ENCODE measurements around the gene CAPS2. TPM values are rescaled to one million over a fixed set of nuclear protein-coding genes. Genes with fewer than 3 reads are reported as not detected.

The CAPS2 gene
- total and polyA plus RNA-seq, 2 experiments from 2014 or later: 2.9 to 7.4 TPM

- Mint-ChIP-seq H3K4me3 (no peak overlapping the region), H3K27me3 (ENCODE audit: insufficient read depth, low read depth, poor library complexity) (no peaks in the 10 kb centered on the region), H3K4me1 (no peaks in the 10 kb centered on the region; the same call in 2 of the 3 replicates), H3K27ac (no peak overlapping the region; the same call in 1 of the 2 replicates), H3K9me3 (no peaks in the 10 kb centered on the region), H3K36me3 (ENCODE audit: low read depth) (no peaks in the 10 kb centered on the region)
- Histone ChIP-seq H3K27ac (ENCODE audit: low read depth) (no peak overlapping the region), H3K9me2 (ENCODE audit: insufficient read depth) (peaks cover 9% of the 10 kb centered on the region), H3K4me1 (ENCODE audit: insufficient read depth) (no peaks in the 10 kb centered on the region), H3K27me3 (ENCODE audit: insufficient read depth) (no peaks in the 10 kb centered on the region), H2AFZ (no peak overlapping the region), H4K20me1 (replicated peaks; ENCODE audit: insufficient read depth) (no peaks in the 10 kb centered on the region), H3K4me3 (no peak overlapping the region), H3K79me2 (replicated peaks; ENCODE audit: insufficient read depth) (no peaks in the 10 kb centered on the region), H3K36me3 (ENCODE audit: insufficient read depth) (no peaks in the 10 kb centered on the region), H3K4me2 (no peak overlapping the region), H3F3A (replicated peaks; ENCODE audit: low read depth) (no peaks in the 10 kb centered on the region)
- no peak for ATAC-seq
- TF ChIP-seq, protein P1, sequence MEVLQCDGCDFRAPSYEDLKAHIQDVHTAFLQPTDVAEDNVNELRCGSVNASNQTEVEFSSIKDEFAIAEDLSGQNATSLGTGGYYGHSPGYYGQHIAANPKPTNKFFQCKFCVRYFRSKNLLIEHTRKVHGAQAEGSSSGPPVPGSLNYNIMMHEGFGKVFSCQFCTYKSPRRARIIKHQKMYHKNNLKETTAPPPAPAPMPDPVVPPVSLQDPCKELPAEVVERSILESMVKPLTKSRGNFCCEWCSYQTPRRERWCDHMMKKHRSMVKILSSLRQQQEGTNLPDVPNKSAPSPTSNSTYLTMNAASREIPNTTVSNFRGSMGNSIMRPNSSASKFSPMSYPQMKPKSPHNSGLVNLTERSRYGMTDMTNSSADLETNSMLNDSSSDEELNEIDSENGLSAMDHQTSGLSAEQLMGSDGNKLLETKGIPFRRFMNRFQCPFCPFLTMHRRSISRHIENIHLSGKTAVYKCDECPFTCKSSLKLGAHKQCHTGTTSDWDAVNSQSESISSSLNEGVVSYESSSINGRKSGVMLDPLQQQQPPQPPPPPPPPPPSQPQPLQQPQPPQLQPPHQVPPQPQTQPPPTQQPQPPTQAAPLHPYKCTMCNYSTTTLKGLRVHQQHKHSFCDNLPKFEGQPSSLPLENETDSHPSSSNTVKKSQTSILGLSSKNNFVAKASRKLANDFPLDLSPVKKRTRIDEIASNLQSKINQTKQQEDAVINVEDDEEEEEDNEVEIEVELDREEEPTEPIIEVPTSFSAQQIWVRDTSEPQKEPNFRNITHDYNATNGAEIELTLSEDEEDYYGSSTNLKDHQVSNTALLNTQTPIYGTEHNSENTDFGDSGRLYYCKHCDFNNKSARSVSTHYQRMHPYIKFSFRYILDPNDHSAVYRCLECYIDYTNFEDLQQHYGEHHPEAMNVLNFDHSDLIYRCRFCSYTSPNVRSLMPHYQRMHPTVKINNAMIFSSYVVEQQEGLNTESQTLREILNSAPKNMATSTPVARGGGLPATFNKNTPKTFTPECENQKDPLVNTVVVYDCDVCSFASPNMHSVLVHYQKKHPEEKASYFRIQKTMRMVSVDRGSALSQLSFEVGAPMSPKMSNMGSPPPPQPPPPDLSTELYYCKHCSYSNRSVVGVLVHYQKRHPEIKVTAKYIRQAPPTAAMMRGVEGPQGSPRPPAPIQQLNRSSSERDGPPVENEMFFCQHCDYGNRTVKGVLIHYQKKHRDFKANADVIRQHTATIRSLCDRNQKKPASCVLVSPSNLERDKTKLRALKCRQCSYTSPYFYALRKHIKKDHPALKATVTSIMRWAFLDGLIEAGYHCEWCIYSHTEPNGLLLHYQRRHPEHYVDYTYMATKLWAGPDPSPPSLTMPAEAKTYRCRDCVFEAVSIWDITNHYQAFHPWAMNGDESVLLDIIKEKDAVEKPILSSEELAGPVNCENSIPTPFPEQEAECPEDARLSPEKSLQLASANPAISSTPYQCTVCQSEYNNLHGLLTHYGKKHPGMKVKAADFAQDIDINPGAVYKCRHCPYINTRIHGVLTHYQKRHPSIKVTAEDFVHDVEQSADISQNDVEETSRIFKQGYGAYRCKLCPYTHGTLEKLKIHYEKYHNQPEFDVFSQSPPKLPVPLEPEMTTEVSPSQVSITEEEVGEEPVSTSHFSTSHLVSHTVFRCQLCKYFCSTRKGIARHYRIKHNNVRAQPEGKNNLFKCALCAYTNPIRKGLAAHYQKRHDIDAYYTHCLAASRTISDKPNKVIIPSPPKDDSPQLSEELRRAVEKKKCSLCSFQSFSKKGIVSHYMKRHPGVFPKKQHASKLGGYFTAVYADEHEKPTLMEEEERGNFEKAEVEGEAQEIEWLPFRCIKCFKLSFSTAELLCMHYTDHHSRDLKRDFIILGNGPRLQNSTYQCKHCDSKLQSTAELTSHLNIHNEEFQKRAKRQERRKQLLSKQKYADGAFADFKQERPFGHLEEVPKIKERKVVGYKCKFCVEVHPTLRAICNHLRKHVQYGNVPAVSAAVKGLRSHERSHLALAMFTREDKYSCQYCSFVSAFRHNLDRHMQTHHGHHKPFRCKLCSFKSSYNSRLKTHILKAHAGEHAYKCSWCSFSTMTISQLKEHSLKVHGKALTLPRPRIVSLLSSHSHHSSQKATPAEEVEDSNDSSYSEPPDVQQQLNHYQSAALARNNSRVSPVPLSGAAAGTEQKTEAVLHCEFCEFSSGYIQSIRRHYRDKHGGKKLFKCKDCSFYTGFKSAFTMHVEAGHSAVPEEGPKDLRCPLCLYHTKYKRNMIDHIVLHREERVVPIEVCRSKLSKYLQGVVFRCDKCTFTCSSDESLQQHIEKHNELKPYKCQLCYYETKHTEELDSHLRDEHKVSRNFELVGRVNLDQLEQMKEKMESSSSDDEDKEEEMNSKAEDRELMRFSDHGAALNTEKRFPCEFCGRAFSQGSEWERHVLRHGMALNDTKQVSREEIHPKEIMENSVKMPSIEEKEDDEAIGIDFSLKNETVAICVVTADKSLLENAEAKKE (CRISPR knock-in tag; IDR thresholded peaks at IDR 0.05): no peak
- no peak for TF ChIP-seq STAT1 (IDR thresholded peaks at IDR 0.05; ENCODE audit: unreplicated experiment)
- TF ChIP-seq ETS1 (IDR thresholded peaks at IDR 0.05): no peak
- DNase-seq (ENCODE audit: low spot score): no peak
These were observed 18.8 kb downstream of the CAPS2 start for GRCh38 chr12:75311369-75311768.

GRCh38 chr12:75308279-75308678, 21.8 kb downstream of the CAPS2 start:
- H3K27ac Mint-ChIP-seq: no peak overlapping the region
- peaks cover 9% of the 10 kb centered on the region for H3K9me2 ChIP-seq (ENCODE audit: insufficient read depth)
- H4K20me1 ChIP-seq (replicated peaks; ENCODE audit: insufficient read depth): no peaks in the 10 kb centered on the region
- no peaks in the 10 kb centered on the region for H3K36me3 ChIP-seq (ENCODE audit: insufficient read depth)
- DNase-seq (ENCODE audit: low spot score) (no peak), ATAC-seq (no peak)
- no peak overlapping the region for H3K27ac ChIP-seq (ENCODE audit: low read depth)
- H3K4me1 ChIP-seq (ENCODE audit: insufficient read depth): no peaks in the 10 kb centered on the region
- H3K36me3 Mint-ChIP-seq (ENCODE audit: low read depth): no peaks in the 10 kb centered on the region
- no peaks in the 10 kb centered on the region for H3K27me3 ChIP-seq (ENCODE audit: insufficient read depth)
- no peak overlapping the region for H3K4me2 ChIP-seq
- H3K4me3 Mint-ChIP-seq: no peak overlapping the region
- H3K9me3 Mint-ChIP-seq: no peaks in the 10 kb centered on the region
- H3K27me3 Mint-ChIP-seq (ENCODE audit: insufficient read depth, low read depth, poor library complexity): peaks cover 1% of the 10 kb centered on the region
- no peaks in the 10 kb centered on the region; the same call in 2 of the 3 replicates for H3K4me1 Mint-ChIP-seq
- no peak overlapping the region for H3K4me3 ChIP-seq
- no peaks in the 10 kb centered on the region for H3K79me2 ChIP-seq (replicated peaks; ENCODE audit: insufficient read depth)
- H2AFZ ChIP-seq: no peak overlapping the region
- H3F3A ChIP-seq (replicated peaks; ENCODE audit: low read depth): no peaks in the 10 kb centered on the region
- no peak for TF ChIP-seq JUNB (IDR thresholded peaks at IDR 0.05; ENCODE audit: unreplicated experiment)
- TF ChIP-seq, protein P1 (CRISPR knock-in tag; IDR thresholded peaks at IDR 0.05): no peak
- TF ChIP-seq EZH2 (IDR thresholded peaks at IDR 0.05; ENCODE audit: low read depth, unreplicated experiment): no peak
